GM19240 (cell line): Measurements from ENCODE around the gene MREG.

Experiments used
- DNase-seq: peaks from one replicate; pipeline ENCODE4 v3.0.0; 2011; ENCODE audit warnings: low spot score; ENCODE audit not compliant: insufficient read length

MREG gene, protein sequence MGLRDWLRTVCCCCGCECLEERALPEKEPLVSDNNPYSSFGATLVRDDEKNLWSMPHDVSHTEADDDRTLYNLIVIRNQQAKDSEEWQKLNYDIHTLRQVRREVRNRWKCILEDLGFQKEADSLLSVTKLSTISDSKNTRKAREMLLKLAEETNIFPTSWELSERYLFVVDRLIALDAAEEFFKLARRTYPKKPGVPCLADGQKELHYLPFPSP

DNA sequence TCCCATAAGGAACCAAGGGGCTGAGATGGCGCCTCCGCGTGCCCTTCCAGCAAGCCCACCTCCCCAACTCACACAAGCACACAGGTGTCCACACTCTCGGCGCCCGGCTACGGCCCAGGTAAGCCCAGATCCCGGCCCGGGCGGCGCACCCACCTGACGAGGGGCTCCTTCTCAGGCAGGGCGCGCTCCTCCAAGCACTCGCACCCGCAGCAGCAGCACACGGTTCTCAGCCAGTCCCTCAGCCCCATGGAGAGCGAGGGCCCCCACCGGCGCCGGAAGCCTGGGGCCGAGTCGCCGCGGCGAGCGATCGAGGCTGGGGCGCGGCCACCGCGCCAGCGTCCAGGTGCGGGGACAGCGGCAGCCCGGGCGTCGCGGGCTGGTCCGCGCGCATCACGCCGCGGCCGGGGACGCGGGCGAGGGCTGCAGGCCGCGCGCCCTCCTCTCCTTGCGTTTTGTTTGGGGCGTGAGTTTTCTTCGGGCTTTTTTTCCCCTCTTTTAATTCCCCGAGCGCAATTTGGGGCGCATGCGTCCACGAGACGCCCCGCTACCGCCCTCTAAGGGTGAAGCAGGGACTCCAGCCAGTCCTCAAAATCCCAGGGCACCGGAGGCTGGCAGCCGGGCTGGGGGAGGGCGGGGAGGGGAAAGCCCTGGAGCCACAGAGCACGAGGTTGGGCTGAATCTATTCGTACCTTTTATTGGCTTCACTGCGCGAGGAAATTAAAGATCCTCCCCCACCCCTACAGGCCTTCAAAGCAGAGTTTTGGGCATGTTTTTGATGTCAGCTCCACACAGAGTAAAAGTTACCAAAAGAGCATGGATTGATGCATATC, at the start of gene MREG:
Gene MREG, minus strand, starts transcription at position 472 of the 830 bp plus-strand sequence. Its CDS starts 224 bp downstream, at position 248.
- peak; percentile 61 for DNase-seq

- DNase-seq = no peak
Observed at GRCh38 chr2:216059233-216059834, 46.0 kb upstream of the MREG start.

DNA sequence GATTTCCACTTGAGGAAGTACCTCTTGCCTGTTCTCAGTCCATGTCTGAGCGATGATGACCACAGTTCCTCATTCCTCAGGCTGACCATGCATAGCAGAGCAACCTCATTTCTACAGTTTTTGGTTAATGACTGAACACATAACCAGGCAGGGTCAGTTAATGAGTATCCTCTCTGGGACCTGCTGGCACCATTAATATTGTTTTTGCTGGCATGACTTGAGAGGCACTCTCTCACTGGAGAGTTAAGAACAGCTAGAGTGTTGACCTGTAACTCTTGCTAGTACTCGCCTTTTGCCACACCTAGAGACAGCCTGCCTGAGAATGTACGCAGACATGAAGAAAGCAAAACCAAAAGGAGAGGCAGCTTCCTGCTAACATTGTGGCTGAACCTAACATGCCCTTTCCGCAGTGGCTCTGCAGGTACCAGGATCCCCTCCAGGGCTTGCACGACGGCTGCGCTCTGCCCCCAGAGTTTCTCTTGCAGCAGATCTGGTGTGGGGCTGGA, 44.4 kb upstream of the MREG start:
- peak; percentile 73 for DNase-seq

GRCh38 chr2:216056739-216057138, 43.4 kb upstream of the MREG start:
- DNase-seq = peak; percentile 15

- DNase-seq = no peak
Observed at GRCh38 chr2:216055680-216056079, 42.3 kb upstream of the MREG start.

- DNase-seq = no peak
Observed at GRCh38 chr2:216052420-216052819, 39.1 kb upstream of the MREG start.

- no peak for DNase-seq
Observed at GRCh38 chr2:216051350-216051749, 38.0 kb upstream of the MREG start.

GRCh38 chr2:216049452-216049851, 36.1 kb upstream of the MREG start:
- DNase-seq = no peak

- no peak for DNase-seq
Observed at GRCh38 chr2:216047397-216047796, 34.0 kb upstream of the MREG start.

DNA sequence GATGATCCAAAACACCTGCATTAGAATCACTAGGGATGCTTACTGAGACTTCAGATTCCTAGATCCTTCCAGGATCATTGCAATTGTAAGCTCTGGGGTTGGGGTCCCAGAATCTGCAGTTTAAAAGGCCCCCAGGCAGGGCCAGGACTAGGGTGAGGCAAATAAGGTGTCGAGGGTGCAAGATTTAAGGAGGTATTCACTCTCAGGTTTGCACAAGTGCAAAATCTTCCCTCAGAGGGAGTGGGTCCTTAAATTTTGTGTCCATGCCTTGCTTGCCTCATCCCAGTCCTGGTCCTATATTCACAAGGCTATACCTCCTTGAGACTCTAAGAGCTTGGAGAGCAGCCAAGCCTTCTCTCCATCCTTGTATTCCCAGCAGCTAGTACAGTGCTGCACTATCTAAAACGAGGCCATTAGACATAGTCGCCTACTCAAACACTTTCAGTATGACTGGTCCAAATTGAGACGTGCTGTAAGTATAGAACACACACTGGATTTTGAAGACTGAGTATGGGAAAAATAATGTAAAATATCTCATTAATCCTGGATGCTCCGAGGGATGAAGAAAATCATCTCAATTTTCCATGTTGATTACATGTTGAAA, 31.6 kb upstream of the MREG start:
- DNase-seq = no peak

DNA sequence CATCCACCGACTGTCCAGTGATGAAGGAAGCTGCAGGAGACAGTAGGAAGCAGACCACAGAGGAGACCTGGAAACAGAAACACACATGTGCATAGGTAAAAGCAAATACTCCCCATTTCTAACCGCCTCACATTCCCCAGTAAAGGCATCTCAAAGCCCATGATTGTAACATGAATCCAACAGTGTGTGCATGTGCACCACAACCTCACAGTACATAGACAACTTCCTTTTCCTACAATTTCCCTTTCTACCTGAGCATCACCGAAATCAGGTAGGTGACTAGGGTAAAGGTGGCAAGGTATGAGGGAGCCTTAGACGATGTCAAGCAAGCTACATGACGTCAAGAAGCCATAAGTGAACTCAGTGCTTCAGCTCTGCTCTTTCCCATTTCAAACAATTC, 30.6 kb upstream of the MREG start:
- DNase-seq = no peak

GRCh38 chr2:216041438-216041837, 28.1 kb upstream of the MREG start:
- no peak for DNase-seq

GRCh38 chr2:216039918-216040317, 26.6 kb upstream of the MREG start:
- DNase-seq = no peak

DNA sequence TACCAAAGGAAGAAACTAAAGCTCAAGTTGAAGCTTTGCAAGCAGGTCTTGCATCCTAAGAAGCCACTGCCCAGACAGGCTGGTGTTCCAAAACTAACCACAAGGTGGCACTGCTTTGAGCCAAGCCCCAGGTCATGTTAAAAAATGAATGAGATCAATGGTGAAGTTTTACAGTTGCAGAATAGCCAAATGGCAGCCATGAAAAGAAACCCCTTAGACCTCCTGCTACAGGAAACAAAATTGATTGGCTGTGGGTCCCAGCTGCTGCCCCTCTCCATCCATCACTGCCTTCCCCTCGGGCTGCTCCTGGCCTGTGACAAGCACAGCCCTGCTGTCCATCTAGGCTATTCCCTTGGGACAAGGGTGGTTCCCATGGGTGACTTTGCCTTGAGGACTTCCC, 20.7 kb upstream of the MREG start:
- DNase-seq = no peak

DNA sequence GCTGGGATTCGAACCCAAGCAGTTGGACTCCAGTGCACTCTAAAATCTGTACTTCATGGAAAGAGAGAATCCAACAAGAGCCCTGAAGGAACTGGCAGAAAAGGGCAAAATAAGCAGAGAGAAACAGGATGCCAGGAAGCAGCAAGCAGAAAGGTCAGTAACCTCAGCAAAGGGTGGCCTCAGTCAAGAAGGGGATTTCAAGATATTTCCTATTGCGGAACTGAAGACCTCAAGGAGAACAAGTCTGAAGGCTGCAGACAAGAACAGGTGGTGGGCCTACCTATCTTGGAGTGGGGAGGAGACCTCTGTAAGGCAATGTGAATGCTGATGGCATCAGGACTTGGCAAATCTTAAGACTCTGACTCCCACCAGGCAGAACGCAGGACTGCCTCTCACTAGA, 20.1 kb upstream of the MREG start:
- no peak for DNase-seq

- DNase-seq = no peak
Observed at GRCh38 chr2:216031960-216032689, 18.8 kb upstream of the MREG start.

- no peak for DNase-seq
Observed at GRCh38 chr2:216030216-216030615, 16.9 kb upstream of the MREG start.

DNA sequence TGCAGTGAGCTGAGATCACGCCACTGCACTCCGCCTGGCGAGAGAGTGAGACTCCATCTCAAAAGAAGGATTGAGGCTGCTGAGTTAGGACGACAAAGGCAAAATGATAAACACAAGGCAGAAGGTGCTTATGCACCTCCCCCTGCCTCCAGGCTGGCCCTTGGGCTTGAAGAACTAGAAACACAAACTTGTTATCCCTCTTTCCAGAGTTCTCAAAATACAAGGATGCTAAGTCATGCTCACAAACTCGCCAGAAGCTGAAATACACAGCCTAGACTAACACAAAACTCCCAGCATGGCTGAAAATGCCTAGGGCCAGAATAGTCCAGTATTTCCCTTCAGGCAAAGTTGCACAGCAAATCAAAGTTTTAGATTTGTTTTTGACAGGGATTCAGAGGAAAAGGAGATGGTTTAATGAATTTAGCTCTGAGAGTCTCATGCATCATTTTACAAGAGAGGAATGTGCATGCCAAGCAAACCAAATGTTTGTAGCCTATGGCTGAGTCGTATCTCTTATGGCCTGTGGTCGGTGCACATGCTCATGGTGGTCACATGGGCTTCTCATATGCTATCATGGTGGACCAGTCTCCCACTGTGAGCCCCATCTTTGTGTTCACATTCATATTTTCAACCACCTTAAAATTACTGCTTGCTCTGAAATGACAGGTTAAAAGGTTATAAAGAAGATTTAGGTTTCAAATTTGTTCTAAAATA, 16.2 kb upstream of the MREG start:
- DNase-seq = no peak

GRCh38 chr2:216024779-216025336, 11.5 kb upstream of the MREG start:
- DNase-seq = no peak

- no peak for DNase-seq
Observed at GRCh38 chr2:216023055-216023648, 9.8 kb upstream of the MREG start.
